Caki2 (cell line): ENCODE results near the gene BPIFA3. TPM values are rescaled to one million over a fixed set of nuclear protein-coding genes. Genes with fewer than 3 reads are reported as not detected.

Source experiments
- DNase-seq: peaks from one replicate; pipeline ENCODE4 v3.0.0-alpha.2; 2015; ENCODE audit warnings: low read depth
- in situ Hi-C: cut with HindIII; loops from 2 replicates; pipeline ENCODE4 v1.10.0; 2016; ENCODE audit warnings: low sequenced_read_pairs, low pct_unique_long_range_greater_than_20kb, mixed read lengths
- total RNA-seq: library from RNA; depleted of rRNA; stranded (reverse); fragments of >200 nt; shearing (Covaris generic); gene quantifications from 2 replicates; pipeline ENCODE4 v1.2.3, GENCODE V29; 2014; ENCODE audit warnings: low replicate concordance

The BPIFA3 gene
- total RNA-seq, 1 experiment from 2014 or later = not detected

GRCh38 chr20:33249456-33249855, 32.3 kb downstream of the BPIFA3 start:
- DNase-seq = no peak
- in situ Hi-C loops = no loop called here

GRCh38 chr20:33250666-33251065, 33.5 kb downstream of the BPIFA3 start:
- DNase-seq = no peak
- in situ Hi-C loops = no loop called here

- no peak for DNase-seq
- in situ Hi-C loops = no loop called here
Measured at GRCh38 chr20:33251496-33251895, 34.3 kb downstream of the BPIFA3 start.

GRCh38 chr20:33252460-33252859, 35.3 kb downstream of the BPIFA3 start:
- in situ Hi-C loops = no loop called here
- DNase-seq = no peak

- in situ Hi-C loops = no loop called here
- no peak for DNase-seq
Measured at GRCh38 chr20:33255005-33255404, 37.9 kb downstream of the BPIFA3 start.

GRCh38 chr20:33257237-33257636, 40.1 kb downstream of the BPIFA3 start:
- in situ Hi-C loops = no loop called here
- DNase-seq = no peak

GRCh38 chr20:33259371-33259770, 42.2 kb downstream of the BPIFA3 start:
- DNase-seq = no peak
- in situ Hi-C loops = no loop called here

GRCh38 chr20:33261465-33261864, 44.3 kb downstream of the BPIFA3 start:
- no peak for DNase-seq
- in situ Hi-C loops = no loop called here

- peak; percentile 45 for DNase-seq
- in situ Hi-C loops = no loop called here
Measured at GRCh38 chr20:33262658-33263065, 45.5 kb downstream of the BPIFA3 start.

- no peak for DNase-seq
- in situ Hi-C loops = no loop called here
Measured at GRCh38 chr20:33263784-33264183, 46.6 kb downstream of the BPIFA3 start.

- in situ Hi-C loops = no loop called here
- DNase-seq = no peak
Measured at GRCh38 chr20:33267701-33268100, 50.5 kb downstream of the BPIFA3 start.

GRCh38 chr20:33272155-33272873, 55.2 kb downstream of the BPIFA3 start:
- no peak for DNase-seq
- in situ Hi-C loops = no loop called here

- DNase-seq = no peak
- in situ Hi-C loops = no loop called here
Measured at GRCh38 chr20:33273117-33273851, 56.1 kb downstream of the BPIFA3 start.

- in situ Hi-C loops = no loop called here
- no peak for DNase-seq
Measured at GRCh38 chr20:33275215-33275614, 58.1 kb downstream of the BPIFA3 start.

GRCh38 chr20:33275871-33276270, 58.7 kb downstream of the BPIFA3 start:
- no peak for DNase-seq
- in situ Hi-C loops = no loop called here

GRCh38 chr20:33276303-33277113, 59.4 kb downstream of the BPIFA3 start:
- in situ Hi-C loops = no loop called here
- no peak for DNase-seq
